Naive B cell (primary cell): Measurements from ENCODE around the gene CDKN3. TPM values are rescaled to one million over a fixed set of nuclear protein-coding genes. Genes with fewer than 3 reads are reported as not detected.
"Not testable (repeated sequence)": the region's sequence is repeated elsewhere in the genome, so short reads cannot be mapped to it uniquely, and the experiment has no call there.

ENCODE experiments used
- ATAC-seq, 2 donors: fragments of 150-1000 bp; cut with Tn5 transposase; 2 replicates each; pipeline ENCODE4 v1.10.0; 2021; ENCODE audit warnings: low read depth in 2 of 2, mild to moderate bottlenecking in 2 of 2, moderate library complexity in 2 of 2
- DNase-seq: peaks from one replicate; pipeline ENCODE4 v3.0.0; 2022
- H3K27ac Mint-ChIP-seq, 6 donors: one replicate each; pipeline ENCODE4 v1.8.0; 2020 to 2022; ENCODE audit warnings: mild to moderate bottlenecking in 6 of 6, mixed read lengths in 6 of 6, moderate library complexity in 5 of 6, inconsistent platforms in 2 of 6
- H3K27me3 Mint-ChIP-seq, 3 donors: one replicate each; pipeline ENCODE4 v1.8.0; 2021 to 2022; ENCODE audit warnings: mixed read lengths in 3 of 3, mild to moderate bottlenecking in 1 of 3
- H3K36me3 Mint-ChIP-seq, 2 donors: one replicate each; pipeline ENCODE4 v1.8.0; 2020 to 2022; ENCODE audit warnings: mixed read lengths in 2 of 2, inconsistent platforms in 1 of 2, mild to moderate bottlenecking in 1 of 2
- H3K4me1 Mint-ChIP-seq, 3 donors: one replicate each; pipeline ENCODE4 v1.8.0; 2020 to 2022; ENCODE audit warnings: mixed read lengths in 3 of 3, inconsistent platforms in 1 of 3, mild to moderate bottlenecking in 1 of 3, moderate library complexity in 1 of 3
- H3K4me3 Mint-ChIP-seq, 8 donors: one replicate each; pipeline ENCODE4 v1.8.0; 2020 to 2022; ENCODE audit warnings: mild to moderate bottlenecking in 8 of 8, mixed read lengths in 8 of 8, moderate library complexity in 8 of 8, inconsistent platforms in 2 of 8
- H3K9me3 Mint-ChIP-seq, 7 donors: one replicate each; pipeline ENCODE4 v1.8.0; 2020 to 2022; ENCODE audit warnings: mixed read lengths in 7 of 7, mild to moderate bottlenecking in 5 of 7, inconsistent platforms in 2 of 7, moderate library complexity in 1 of 7
- polyA plus RNA-seq, 6 donors: library from polyadenylated mRNA; unstranded; fragments of 300-500 nt; fragmentation: Illumina TruSeq; gene quantifications; one replicate each; pipeline ENCODE4 v1.2.3, GENCODE V29; 2021; ENCODE audit warnings: low read depth in 6 of 6

The CDKN3 gene
- polyA plus RNA-seq, 6 donors from 2014 or later, result 1.1 to 2.3 (median 1.2) TPM; not detected in 1

GRCh38 chr14:54380558-54380957 is 16.2 kb upstream of the CDKN3 start:
- ATAC-seq, H3K36me3 Mint-ChIP-seq, DNase-seq, H3K9me3 Mint-ChIP-seq, H3K4me3 Mint-ChIP-seq: not testable (repeated sequence)
- peak overlapping the region in 2 of 6 donors; percentile 44 to 84 for H3K27ac Mint-ChIP-seq
- H3K27me3 Mint-ChIP-seq, result peaks cover 14 to 25% (median 15%) of the 10 kb centered on the region in 3 donors
- H3K4me1 Mint-ChIP-seq, result peaks cover 10 to 17% (median 14%) of the 10 kb centered on the region in 3 donors

GRCh38 chr14:54381821-54382220 is 15.0 kb upstream of the CDKN3 start:
- Mint-ChIP-seq H3K27ac (peak overlapping the region in 1 of 6 donors; percentile 12), H3K36me3 (no peaks in the 10 kb centered on the region), H3K9me3 (peaks cover 0 to 9% (median 3%) of the 10 kb centered on the region in 7 donors), H3K27me3 (peaks cover 15 to 18% (median 16%) of the 10 kb centered on the region in 3 donors), H3K4me1 (peaks cover 10 to 17% (median 14%) of the 10 kb centered on the region in 3 donors), H3K4me3 (no peak overlapping the region)
- ATAC-seq (no peak), DNase-seq (no peak)

GRCh38 chr14:54383835-54384234 is 13.0 kb upstream of the CDKN3 start:
- H3K36me3 Mint-ChIP-seq, result no peaks in the 10 kb centered on the region
- H3K27ac Mint-ChIP-seq, result no peak overlapping the region
- ATAC-seq (no peak), DNase-seq (no peak)
- no peak overlapping the region for H3K4me3 Mint-ChIP-seq
- peaks cover 0 to 9% (median 3%) of the 10 kb centered on the region in 7 donors for H3K9me3 Mint-ChIP-seq
- H3K27me3 Mint-ChIP-seq, result peaks cover 3 to 21% (median 17%) of the 10 kb centered on the region in 3 donors
- peaks cover 6 to 8% (median 8%) of the 10 kb centered on the region in 3 donors for H3K4me1 Mint-ChIP-seq

- no peak for DNase-seq
- no peak for ATAC-seq
- Mint-ChIP-seq H3K27me3 (peaks cover 1 to 28% (median 9%) of the 10 kb centered on the region in 3 donors), H3K9me3 (peaks cover 0 to under 1% (median 0%) of the 10 kb centered on the region in 7 donors), H3K36me3 (no peaks in the 10 kb centered on the region), H3K4me3 (no peak overlapping the region), H3K4me1 (no peaks in the 10 kb centered on the region), H3K27ac (no peak overlapping the region)
Observed at GRCh38 chr14:54385556-54385955, 11.3 kb upstream of the CDKN3 start.

- Mint-ChIP-seq H3K27ac (no peak overlapping the region), H3K36me3 (no peaks in the 10 kb centered on the region), H3K4me1 (no peaks in the 10 kb centered on the region), H3K9me3 (no peaks in the 10 kb centered on the region), H3K4me3 (no peak overlapping the region), H3K27me3 (peaks cover 8 to 40% (median 16%) of the 10 kb centered on the region in 3 donors)
- ATAC-seq (no peak), DNase-seq (no peak)
Observed at GRCh38 chr14:54387328-54387727, 9.5 kb upstream of the CDKN3 start.

- Mint-ChIP-seq H3K4me3 (no peak overlapping the region), H3K27me3 (peaks cover 8 to 33% (median 11%) of the 10 kb centered on the region in 3 donors), H3K36me3 (no peaks in the 10 kb centered on the region), H3K27ac (no peak overlapping the region), H3K4me1 (peaks cover 6 to 10% (median 7%) of the 10 kb centered on the region in 3 donors), H3K9me3 (no peaks in the 10 kb centered on the region)
- DNase-seq (no peak), ATAC-seq (no peak)
Observed at GRCh38 chr14:54392131-54392859, 4.5 kb upstream of the CDKN3 start.

- Mint-ChIP-seq H3K27me3 (peaks cover 6 to 24% (median 8%) of the 10 kb centered on the region in 3 donors), H3K4me1 (peaks cover 6 to 19% (median 7%) of the 10 kb centered on the region in 3 donors)
- H3K4me3 Mint-ChIP-seq, DNase-seq, H3K9me3 Mint-ChIP-seq, H3K36me3 Mint-ChIP-seq, H3K27ac Mint-ChIP-seq, ATAC-seq: not testable (repeated sequence)
Observed at GRCh38 chr14:54392986-54393884, 3.6 kb upstream of the CDKN3 start.

GRCh38 chr14:54394596-54394995 is 2.2 kb upstream of the CDKN3 start:
- H3K27me3 Mint-ChIP-seq, result peaks cover 6 to 14% (median 8%) of the 10 kb centered on the region in 3 donors
- no peaks in the 10 kb centered on the region for H3K9me3 Mint-ChIP-seq
- H3K27ac Mint-ChIP-seq, result no peak overlapping the region
- H3K4me3 Mint-ChIP-seq, result peak overlapping the region in 1 of 8 donors; percentile 85
- H3K36me3 Mint-ChIP-seq, result no peaks in the 10 kb centered on the region
- peaks cover 7 to 20% (median 10%) of the 10 kb centered on the region in 3 donors for H3K4me1 Mint-ChIP-seq
- no peak for DNase-seq
- ATAC-seq, result no peak

- Mint-ChIP-seq H3K4me3 (peak overlapping the region in 2 of 8 donors; percentile 62 to 85), H3K9me3 (no peaks in the 10 kb centered on the region), H3K27me3 (peaks cover 6 to 14% (median 8%) of the 10 kb centered on the region in 3 donors), H3K36me3 (no peaks in the 10 kb centered on the region), H3K4me1 (peaks cover 7 to 20% (median 10%) of the 10 kb centered on the region in 3 donors), H3K27ac (peak overlapping the region in 1 of 6 donors; percentile 29)
- ATAC-seq, result no peak
- DNase-seq, result no peak
Observed at GRCh38 chr14:54395284-54395683, 1.5 kb upstream of the CDKN3 start.

GRCh38 chr14:54395716-54396115 is 1.1 kb upstream of the CDKN3 start:
- Mint-ChIP-seq H3K4me3 (peak overlapping the region in 5 of 8 donors; percentile 32 to 94 (median 85)), H3K27me3 (peaks cover 5 to 10% (median 5%) of the 10 kb centered on the region in 3 donors), H3K27ac (peak overlapping the region in 1 of 6 donors; percentile 29)

GRCh38 chr14:54396183-54396492 is 669 bp upstream of the CDKN3 start:
- Mint-ChIP-seq H3K27ac (peak overlapping the region in 1 of 6 donors; percentile 56), H3K4me3 (peak overlapping the region; percentile 79 to 94 (median 88)), H3K27me3 (peaks cover 1 to 6% (median 4%) of the 10 kb centered on the region in 3 donors), H3K4me1 (peaks cover 7 to 20% (median 10%) of the 10 kb centered on the region in 3 donors), H3K9me3 (no peaks in the 10 kb centered on the region), H3K36me3 (no peaks in the 10 kb centered on the region)
- no peak for DNase-seq
- ATAC-seq, result no peak

More at GRCh38 chr14:54395716-54396115, 1.1 kb upstream of the CDKN3 start:
- DNase-seq (no peak), ATAC-seq (no peak)
- H3K4me1 Mint-ChIP-seq, result peaks cover 7 to 20% (median 10%) of the 10 kb centered on the region in 3 donors
- no peaks in the 10 kb centered on the region for H3K9me3 Mint-ChIP-seq
- no peaks in the 10 kb centered on the region for H3K36me3 Mint-ChIP-seq

- peaks cover 0 to 6% (median 1%) of the 10 kb centered on the region in 7 donors for H3K9me3 Mint-ChIP-seq
- H3K4me3 Mint-ChIP-seq, result peak overlapping the region in 1 of 8 donors; percentile 22
Observed at GRCh38 chr14:54399560-54399959, 2.8 kb downstream of the CDKN3 start.

GRCh38 chr14:54403401-54404005 is 6.7 kb downstream of the CDKN3 start:
- H3K4me1 Mint-ChIP-seq, H3K27ac Mint-ChIP-seq, H3K36me3 Mint-ChIP-seq, H3K27me3 Mint-ChIP-seq, H3K9me3 Mint-ChIP-seq, ATAC-seq, DNase-seq, H3K4me3 Mint-ChIP-seq: not testable (repeated sequence)

More at GRCh38 chr14:54399560-54399959, 2.8 kb downstream of the CDKN3 start:
- Mint-ChIP-seq H3K27ac (no peak overlapping the region), H3K27me3 (no peaks in the 10 kb centered on the region), H3K36me3 (no peaks in the 10 kb centered on the region), H3K4me1 (peaks cover 7 to 20% (median 10%) of the 10 kb centered on the region in 3 donors)
- DNase-seq (no peak), ATAC-seq (no peak)
